GM23338 (cell line): ENCODE results near the gene TRIM59.

Experiments used
- CREB1 ChIP-seq: fragments of 250-450 bp; sonication (Bioruptor Pico); IDR thresholded peaks from 2 replicates; pipeline ENCODE4 v1.5.0; 2020; ENCODE audit warnings: low read depth, mild to moderate bottlenecking, moderate library complexity
- CTCF ChIP-seq, 2 experiments: fragments of 200-600 bp in 1 of 2; sonication (generic) in 1 of 2; conservative IDR thresholded peaks; 2 replicates each; pipeline versions ENCODE4 v1.5.1 to v1.6.1; 2016 to 2017; ENCODE audit warnings: antibody characterized with exemption in 2 of 2, low read depth in 2 of 2, mild to moderate bottlenecking in 2 of 2, moderate library complexity in 1 of 2
- ETS1 ChIP-seq: IDR thresholded peaks from 2 replicates; pipeline ENCODE4 v1.6.1; 2016; ENCODE audit warnings: antibody characterized with exemption
- EZH2 ChIP-seq: fragments of 200-600 bp; sonication (generic); IDR thresholded peaks from one replicate; pipeline ENCODE4 v1.8.0; 2017; ENCODE audit warnings: antibody characterized with exemption, mild to moderate bottlenecking, low read depth; ENCODE audit not compliant: unreplicated experiment
- EZH2phosphoT487 ChIP-seq: fragments of 200-600 bp; sonication (generic); IDR thresholded peaks from one replicate; pipeline ENCODE4 v1.8.1; 2018; ENCODE audit warnings: antibody characterized with exemption; ENCODE audit not compliant: unreplicated experiment
- JUNB ChIP-seq: IDR thresholded peaks from one replicate; pipeline ENCODE4 v1.6.1; 2016; ENCODE audit warnings: antibody characterized with exemption; ENCODE audit not compliant: unreplicated experiment
- POLR2AphosphoS5 ChIP-seq: IDR thresholded peaks from 2 replicates; pipeline ENCODE4 v1.6.1; 2016; ENCODE audit warnings: antibody characterized with exemption, low read depth
- ZNF331 ChIP-seq: fragments of 250-450 bp; sonication (Bioruptor Pico); IDR thresholded peaks from 2 replicates; pipeline ENCODE4 v1.5.0; 2020; ENCODE audit warnings: low read depth, mild to moderate bottlenecking, moderate library complexity
- ZNF462 ChIP-seq: fragments of 250-450 bp; sonication (Bioruptor Pico); IDR thresholded peaks from 2 replicates; pipeline ENCODE4 v1.5.0; 2020; ENCODE audit warnings: mild to moderate bottlenecking, moderate library complexity
- TF ChIP-seq, protein P1 (sequence below): IDR thresholded peaks from one replicate; pipeline ENCODE4 v1.6.1; 2018; ENCODE audit warnings: antibody characterized with exemption; ENCODE audit not compliant: unreplicated experiment

GRCh38 chr3:160400030-160400701, 49.4 kb downstream of the TRIM59 start:
- TF ChIP-seq CTCF (conservative IDR thresholded peaks at IDR 0.05; ENCODE audit: low read depth in 2 of 2) (no peak), EZH2 (no peak), POLR2AphosphoS5 (no peak), ZNF462 (CRISPR knock-in tag) (no peak), CREB1 (CRISPR knock-in tag) (no peak), EZH2phosphoT487 (no peak), ETS1 (no peak), JUNB (no peak), ZNF331 (CRISPR knock-in tag) (no peak)
- TF ChIP-seq, protein P1, sequence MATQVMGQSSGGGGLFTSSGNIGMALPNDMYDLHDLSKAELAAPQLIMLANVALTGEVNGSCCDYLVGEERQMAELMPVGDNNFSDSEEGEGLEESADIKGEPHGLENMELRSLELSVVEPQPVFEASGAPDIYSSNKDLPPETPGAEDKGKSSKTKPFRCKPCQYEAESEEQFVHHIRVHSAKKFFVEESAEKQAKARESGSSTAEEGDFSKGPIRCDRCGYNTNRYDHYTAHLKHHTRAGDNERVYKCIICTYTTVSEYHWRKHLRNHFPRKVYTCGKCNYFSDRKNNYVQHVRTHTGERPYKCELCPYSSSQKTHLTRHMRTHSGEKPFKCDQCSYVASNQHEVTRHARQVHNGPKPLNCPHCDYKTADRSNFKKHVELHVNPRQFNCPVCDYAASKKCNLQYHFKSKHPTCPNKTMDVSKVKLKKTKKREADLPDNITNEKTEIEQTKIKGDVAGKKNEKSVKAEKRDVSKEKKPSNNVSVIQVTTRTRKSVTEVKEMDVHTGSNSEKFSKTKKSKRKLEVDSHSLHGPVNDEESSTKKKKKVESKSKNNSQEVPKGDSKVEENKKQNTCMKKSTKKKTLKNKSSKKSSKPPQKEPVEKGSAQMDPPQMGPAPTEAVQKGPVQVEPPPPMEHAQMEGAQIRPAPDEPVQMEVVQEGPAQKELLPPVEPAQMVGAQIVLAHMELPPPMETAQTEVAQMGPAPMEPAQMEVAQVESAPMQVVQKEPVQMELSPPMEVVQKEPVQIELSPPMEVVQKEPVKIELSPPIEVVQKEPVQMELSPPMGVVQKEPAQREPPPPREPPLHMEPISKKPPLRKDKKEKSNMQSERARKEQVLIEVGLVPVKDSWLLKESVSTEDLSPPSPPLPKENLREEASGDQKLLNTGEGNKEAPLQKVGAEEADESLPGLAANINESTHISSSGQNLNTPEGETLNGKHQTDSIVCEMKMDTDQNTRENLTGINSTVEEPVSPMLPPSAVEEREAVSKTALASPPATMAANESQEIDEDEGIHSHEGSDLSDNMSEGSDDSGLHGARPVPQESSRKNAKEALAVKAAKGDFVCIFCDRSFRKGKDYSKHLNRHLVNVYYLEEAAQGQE, result no peak
